Caco-2 (cell line): Measurements from ENCODE around the gene MET. TPM values are rescaled to one million over a fixed set of nuclear protein-coding genes. Genes with fewer than 3 reads are reported as not detected.
"Not testable (repeated sequence)": the region's sequence is repeated elsewhere in the genome, so short reads cannot be mapped to it uniquely, and the experiment has no call there.

ENCODE experiments used
- BruUV-seq: library from RNA; stranded (reverse); fragments of 400-500 nt; replicated peaks from 2 replicates; lab custom pipeline; 2021; lab: Mats Ljungman, UMichigan
- CTCF ChIA-PET: fragments of 300-600 bp; sonication (Branson Sonifier 250); formaldehyde crosslinking; loops from one replicate; lab custom pipeline; 2022; ENCODE audit warnings: antibody characterized with exemption; lab: Charles Lee
- POLR2A ChIA-PET: fragments of 300-600 bp; sonication (Branson Sonifier 250); formaldehyde crosslinking; loops from one replicate; lab custom pipeline; 2022; ENCODE audit warnings: antibody characterized with exemption; lab: Charles Lee
- DNase-seq, 2 experiments: peaks; one replicate each; pipeline versions ENCODE4 v3.0.0 to v3.0.0-alpha.2; 2020 to 2022
- H3K27me3 ChIP-seq: replicated peaks from 2 replicates; pipeline ENCODE4 v1.6.0; 2011; ENCODE audit warnings: low read length; ENCODE audit not compliant: control insufficient read depth, insufficient read depth
- H3K36me3 ChIP-seq: 2 replicates; pipeline ENCODE4 v1.5.1; 2011; ENCODE audit warnings: low read length; ENCODE audit not compliant: control insufficient read depth, insufficient read depth
- H3K4me1 ChIP-seq: fragments of 250-450 bp; sonication (Bioruptor Pico); 2 replicates; pipeline ENCODE4 v1.5.1; 2020; ENCODE audit warnings: mild to moderate bottlenecking
- H3K4me3 ChIP-seq: 2 replicates; pipeline ENCODE4 v1.5.1; 2011; ENCODE audit warnings: low read depth, mild to moderate bottlenecking, control low read depth, low read length
- H3K9me3 ChIP-seq: fragments of 250-450 bp; sonication (Bioruptor Pico); 2 replicates; pipeline ENCODE4 v1.5.1; 2020; ENCODE audit warnings: mild to moderate bottlenecking, moderate library complexity
- H3K27ac Mint-ChIP-seq: one replicate; pipeline ENCODE4 v1.8.0; 2022; ENCODE audit warnings: mixed read lengths; ENCODE audit not compliant: unreplicated experiment
- H3K27me3 Mint-ChIP-seq: one replicate; pipeline ENCODE4 v1.8.0; 2022; ENCODE audit warnings: mixed read lengths; ENCODE audit not compliant: insufficient read depth, unreplicated experiment
- H3K36me3 Mint-ChIP-seq: one replicate; pipeline ENCODE4 v1.8.0; 2022; ENCODE audit warnings: mild to moderate bottlenecking, mixed read lengths; ENCODE audit not compliant: insufficient read depth, unreplicated experiment
- H3K4me1 Mint-ChIP-seq: one replicate; pipeline ENCODE4 v1.8.0; 2022; ENCODE audit warnings: low read depth, mixed read lengths; ENCODE audit not compliant: unreplicated experiment
- H3K4me3 Mint-ChIP-seq: one replicate; pipeline ENCODE4 v1.8.0; 2022; ENCODE audit warnings: mild to moderate bottlenecking, moderate library complexity, mixed read lengths; ENCODE audit not compliant: unreplicated experiment
- H3K9me3 Mint-ChIP-seq: one replicate; pipeline ENCODE4 v1.8.0; 2022; ENCODE audit warnings: mixed read lengths; ENCODE audit not compliant: unreplicated experiment
- intact Hi-C: fragments of 100-400 bp; cut with micrococcal nuclease; formaldehyde crosslinking; loops from one replicate; pipeline ENCODE4 v1.10.0; 2022; ENCODE audit not compliant: unreplicated experiment
- total RNA-seq: library from RNA; stranded (reverse); gene quantifications from 2 replicates; pipeline ENCODE4 v1.2.3, GENCODE V29; 2022
- TF ChIP-seq, protein P1 (sequence below), 2 experiments: fragments of 200-600 bp in 1 of 2; IDR thresholded peaks; 1 replicate in 1 of 2; 2 replicates in 1 of 2; pipeline versions ENCODE4 v1.5.1 to v1.8.0; 2011 to 2022; ENCODE audit warnings: antibody characterized with exemption in 1 of 2, control low read depth in 1 of 2, inconsistent platforms in 1 of 2, low read depth in 1 of 2, low read length in 1 of 2, mild to moderate bottlenecking in 1 of 2, moderate library complexity in 1 of 2; ENCODE audit not compliant: insufficient read depth in 1 of 2, severe bottlenecking in 1 of 2, unreplicated experiment in 1 of 2

Gene MET
- total RNA-seq, 1 experiment from 2014 or later = 82.9 TPM

DNA sequence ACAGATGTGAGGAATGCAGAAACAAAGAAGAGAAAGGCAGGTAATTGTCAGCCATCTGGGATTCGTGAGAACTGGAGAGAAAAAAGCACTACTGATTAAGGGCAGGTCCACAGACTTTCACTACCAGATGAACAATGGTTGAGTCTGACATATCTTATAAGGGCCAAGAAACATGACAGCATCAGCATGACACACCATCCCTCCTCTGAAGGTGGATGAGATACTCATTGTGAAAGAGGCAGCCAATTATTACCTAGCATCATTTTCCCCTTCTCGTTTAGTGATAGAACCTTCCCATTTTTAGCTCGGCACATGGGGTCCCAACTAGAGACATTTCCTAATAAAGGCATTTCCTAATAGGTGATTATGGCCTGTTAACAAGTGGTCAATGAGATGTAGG lies 19.2 kb upstream of the MET start:
- no peaks in the 10 kb centered on the region for H3K9me3 Mint-ChIP-seq
- no peaks in the 10 kb centered on the region for H3K36me3 ChIP-seq
- H3K4me3 Mint-ChIP-seq = no peak overlapping the region
- H3K27me3 ChIP-seq = no peaks in the 10 kb centered on the region
- no peak for DNase-seq
- CTCF ChIA-PET = no interaction called here
- no peak overlapping the region for H3K27ac Mint-ChIP-seq
- H3K4me3 ChIP-seq = no peak overlapping the region
- no TSS peak for BruUV-seq
- intact Hi-C loops = no loop called here
- H3K36me3 Mint-ChIP-seq = no peaks in the 10 kb centered on the region
- no peaks in the 10 kb centered on the region for H3K9me3 ChIP-seq
- POLR2A ChIA-PET = no interaction called here
- TF ChIP-seq, protein P1, sequence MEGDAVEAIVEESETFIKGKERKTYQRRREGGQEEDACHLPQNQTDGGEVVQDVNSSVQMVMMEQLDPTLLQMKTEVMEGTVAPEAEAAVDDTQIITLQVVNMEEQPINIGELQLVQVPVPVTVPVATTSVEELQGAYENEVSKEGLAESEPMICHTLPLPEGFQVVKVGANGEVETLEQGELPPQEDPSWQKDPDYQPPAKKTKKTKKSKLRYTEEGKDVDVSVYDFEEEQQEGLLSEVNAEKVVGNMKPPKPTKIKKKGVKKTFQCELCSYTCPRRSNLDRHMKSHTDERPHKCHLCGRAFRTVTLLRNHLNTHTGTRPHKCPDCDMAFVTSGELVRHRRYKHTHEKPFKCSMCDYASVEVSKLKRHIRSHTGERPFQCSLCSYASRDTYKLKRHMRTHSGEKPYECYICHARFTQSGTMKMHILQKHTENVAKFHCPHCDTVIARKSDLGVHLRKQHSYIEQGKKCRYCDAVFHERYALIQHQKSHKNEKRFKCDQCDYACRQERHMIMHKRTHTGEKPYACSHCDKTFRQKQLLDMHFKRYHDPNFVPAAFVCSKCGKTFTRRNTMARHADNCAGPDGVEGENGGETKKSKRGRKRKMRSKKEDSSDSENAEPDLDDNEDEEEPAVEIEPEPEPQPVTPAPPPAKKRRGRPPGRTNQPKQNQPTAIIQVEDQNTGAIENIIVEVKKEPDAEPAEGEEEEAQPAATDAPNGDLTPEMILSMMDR (IDR thresholded peaks at IDR 0.05; ENCODE audit: insufficient read depth in 1 of 2, low read depth in 1 of 2, low read length in 1 of 2, severe bottlenecking in 1 of 2, unreplicated experiment in 1 of 2) = no peak
- H3K4me1 Mint-ChIP-seq = peaks cover 24% of the 10 kb centered on the region
- peaks cover 44% of the 10 kb centered on the region for H3K4me1 ChIP-seq
- no peaks in the 10 kb centered on the region for H3K27me3 Mint-ChIP-seq

GRCh38 chr7:116653204-116653603 lies 18.8 kb upstream of the MET start:
- POLR2A ChIA-PET = no interaction called here
- no peaks in the 10 kb centered on the region for H3K9me3 ChIP-seq
- TF ChIP-seq, protein P1 (IDR thresholded peaks at IDR 0.05; ENCODE audit: insufficient read depth in 1 of 2, low read depth in 1 of 2, low read length in 1 of 2, severe bottlenecking in 1 of 2, unreplicated experiment in 1 of 2) = no peak

GRCh38 chr7:116653646-116654045 lies 18.4 kb upstream of the MET start:
- Mint-ChIP-seq H3K9me3 (no peaks in the 10 kb centered on the region), H3K27me3 (no peaks in the 10 kb centered on the region), H3K4me3 (no peak overlapping the region), H3K36me3 (no peaks in the 10 kb centered on the region), H3K4me1 (peaks cover 24% of the 10 kb centered on the region), H3K27ac (no peak overlapping the region)
- intact Hi-C loops = no loop called here
- TF ChIP-seq, protein P1 (IDR thresholded peaks at IDR 0.05; ENCODE audit: insufficient read depth in 1 of 2, low read depth in 1 of 2, low read length in 1 of 2, severe bottlenecking in 1 of 2, unreplicated experiment in 1 of 2) = no peak
- no TSS peak for BruUV-seq
- no peak for DNase-seq
- peaks cover 44% of the 10 kb centered on the region for H3K4me1 ChIP-seq
- H3K36me3 ChIP-seq = no peaks in the 10 kb centered on the region
- ChIA-PET CTCF (no interaction called here), POLR2A (no interaction called here)
- no peak overlapping the region for H3K4me3 ChIP-seq
- H3K27me3 ChIP-seq = no peaks in the 10 kb centered on the region
- no peaks in the 10 kb centered on the region for H3K9me3 ChIP-seq

More at GRCh38 chr7:116653204-116653603, 18.8 kb upstream of the MET start:
- peaks cover 24% of the 10 kb centered on the region for H3K4me1 Mint-ChIP-seq
- H3K9me3 Mint-ChIP-seq = no peaks in the 10 kb centered on the region
- no peak overlapping the region for H3K4me3 Mint-ChIP-seq
- no peaks in the 10 kb centered on the region for H3K36me3 ChIP-seq
- BruUV-seq = no TSS peak
- H3K4me1 ChIP-seq = peaks cover 44% of the 10 kb centered on the region
- CTCF ChIA-PET = no interaction called here
- H3K27me3 Mint-ChIP-seq = no peaks in the 10 kb centered on the region
- H3K4me3 ChIP-seq = no peak overlapping the region
- H3K27ac Mint-ChIP-seq = no peak overlapping the region
- no peaks in the 10 kb centered on the region for H3K27me3 ChIP-seq
- DNase-seq = peak; percentile 28 to 47
- H3K36me3 Mint-ChIP-seq = no peaks in the 10 kb centered on the region
- intact Hi-C loops = no loop called here

DNA sequence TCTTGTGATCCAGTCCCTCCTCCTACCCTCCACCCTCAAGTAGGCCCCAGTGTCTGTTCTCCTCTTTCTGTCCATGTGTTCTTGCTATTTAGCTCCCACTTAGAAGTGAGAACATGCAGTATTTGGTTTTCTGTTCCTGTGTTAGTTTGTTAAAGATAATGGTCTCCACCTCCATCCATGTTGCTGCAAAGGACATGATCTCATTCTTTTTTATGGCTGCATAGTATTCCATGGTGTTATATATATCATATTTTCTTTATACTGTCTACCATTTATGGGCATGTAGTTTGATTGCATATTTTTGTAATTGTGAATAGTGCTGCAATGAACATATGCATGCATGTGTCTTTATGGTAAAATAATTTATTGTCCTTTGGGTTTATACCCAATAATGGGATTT lies 12.7 kb upstream of the MET start:
- H3K4me1 ChIP-seq = peaks cover 27% of the 10 kb centered on the region
- H3K27ac Mint-ChIP-seq, H3K4me3 Mint-ChIP-seq, H3K9me3 ChIP-seq, BruUV-seq, H3K36me3 ChIP-seq, DNase-seq, intact Hi-C loops, H3K36me3 Mint-ChIP-seq, H3K4me3 ChIP-seq, H3K9me3 Mint-ChIP-seq, H3K4me1 Mint-ChIP-seq, CTCF ChIA-PET, POLR2A ChIA-PET, H3K27me3 ChIP-seq, H3K27me3 Mint-ChIP-seq: not testable (repeated sequence)
